Fibroblast of lung (primary cell): ENCODE measurements around the gene TPO. TPM values are rescaled to one million over a fixed set of nuclear protein-coding genes. Genes with fewer than 3 reads are reported as not detected.

Source experiments
- DNase-seq, 2 donors: peaks; one replicate each; pipeline versions ENCODE4 v3.0.0 to v3.0.0-alpha.2; 2010; ENCODE audit warnings: low read depth in 2 of 2
- H2AFZ ChIP-seq: 2 replicates; pipeline ENCODE4 v1.5.1; 2012; ENCODE audit warnings: low read length, control low read depth, inconsistent platforms
- H3K27ac ChIP-seq: 2 replicates; pipeline ENCODE4 v1.5.1; 2011; ENCODE audit warnings: low read length, control low read depth; ENCODE audit not compliant: insufficient read depth
- H3K27me3 ChIP-seq: 2 replicates; pipeline ENCODE4 v1.5.1; 2011; ENCODE audit warnings: mild to moderate bottlenecking, low read length; ENCODE audit not compliant: control insufficient read depth, insufficient read depth
- H3K36me3 ChIP-seq: 2 replicates; pipeline ENCODE4 v1.5.1; 2011; ENCODE audit warnings: low read length; ENCODE audit not compliant: control insufficient read depth, insufficient read depth
- H3K4me1 ChIP-seq: 2 replicates; pipeline ENCODE4 v1.5.1; 2011; ENCODE audit warnings: low read length; ENCODE audit not compliant: control insufficient read depth, insufficient read depth; ENCODE audit errors: extremely low read depth
- H3K4me2 ChIP-seq: 2 replicates; pipeline ENCODE4 v1.5.1; 2011; ENCODE audit warnings: low read length, control low read depth; ENCODE audit not compliant: insufficient read depth; ENCODE audit errors: extremely low read depth
- H3K4me3 ChIP-seq, 4 experiments: fragments of 200-600 bp in 1 of 4; sonication (generic) in 1 of 4; replicated peaks in 1 of 4; 2 replicates each; pipeline ENCODE4 v1.5.1; 2011 to 2016; ENCODE audit warnings: low read length in 4 of 4, low read depth in 3 of 4, mild to moderate bottlenecking in 3 of 4, control low read depth in 2 of 4, inconsistent platforms in 1 of 4, mixed read lengths in 1 of 4; ENCODE audit not compliant: insufficient read depth in 1 of 4; ENCODE audit errors: control extremely low read depth in 1 of 4
- H3K79me2 ChIP-seq: 2 replicates; pipeline ENCODE4 v1.5.1; 2012; ENCODE audit warnings: mild to moderate bottlenecking, low read length, inconsistent platforms; ENCODE audit not compliant: control insufficient read depth, insufficient read depth
- H3K9ac ChIP-seq: 2 replicates; pipeline ENCODE4 v1.5.1; 2011; ENCODE audit warnings: mild to moderate bottlenecking, low read length, control low read depth; ENCODE audit not compliant: insufficient read depth
- H3K9me3 ChIP-seq: 2 replicates; pipeline ENCODE4 v1.5.1; 2012; ENCODE audit warnings: low read depth, low read length; ENCODE audit not compliant: control insufficient read depth, insufficient read depth
- H4K20me1 ChIP-seq: 2 replicates; pipeline ENCODE4 v1.5.1; 2011; ENCODE audit warnings: low read length; ENCODE audit not compliant: control insufficient read depth, insufficient read depth; ENCODE audit errors: extremely low read depth
- EZH2 ChIP-seq: IDR thresholded peaks from 2 replicates; pipeline ENCODE4 v1.5.1; 2012; ENCODE audit warnings: low read length, control low read depth, mild to moderate bottlenecking; ENCODE audit errors: missing control alignments
- polyA plus RNA-seq, 2 donors: library from polyadenylated mRNA; depleted of rRNA in 1 of 2; stranded (reverse) in 1 of 2; unstranded in 1 of 2; fragments of >200 nt; gene quantifications; 2 replicates each; pipeline ENCODE4 v1.2.1, GENCODE V29; 2011 to 2012; ENCODE audit warnings: missing spikeins in 1 of 2
- total RNA-seq: library from RNA; depleted of rRNA; stranded (reverse); fragments of >200 nt; gene quantifications from 2 replicates; pipeline ENCODE4 v1.2.1, GENCODE V29; 2014
- TF ChIP-seq, protein P1 (sequence below), 2 donors: IDR thresholded peaks in 1 of 2; conservative IDR thresholded peaks in 1 of 2; 1 replicate in 1 of 2; 2 replicates in 1 of 2; pipeline ENCODE4 v1.5.1; 2011 to 2012; ENCODE audit warnings: low read length in 2 of 2, control low read depth in 1 of 2, inconsistent platforms in 1 of 2, low read depth in 1 of 2, mild to moderate bottlenecking in 1 of 2

The TPO gene
- total and polyA plus RNA-seq, 2 donors (not counting 1 experiment from before 2014, with no cell fraction given) = not detected

GRCh38 chr2:1518331-1518803 is 105.1 kb downstream of the TPO start:
- H3K9me3 ChIP-seq = no peaks in the 10 kb centered on the region
- no peak for DNase-seq
- no peak overlapping the region for H3K27ac ChIP-seq

DNA sequence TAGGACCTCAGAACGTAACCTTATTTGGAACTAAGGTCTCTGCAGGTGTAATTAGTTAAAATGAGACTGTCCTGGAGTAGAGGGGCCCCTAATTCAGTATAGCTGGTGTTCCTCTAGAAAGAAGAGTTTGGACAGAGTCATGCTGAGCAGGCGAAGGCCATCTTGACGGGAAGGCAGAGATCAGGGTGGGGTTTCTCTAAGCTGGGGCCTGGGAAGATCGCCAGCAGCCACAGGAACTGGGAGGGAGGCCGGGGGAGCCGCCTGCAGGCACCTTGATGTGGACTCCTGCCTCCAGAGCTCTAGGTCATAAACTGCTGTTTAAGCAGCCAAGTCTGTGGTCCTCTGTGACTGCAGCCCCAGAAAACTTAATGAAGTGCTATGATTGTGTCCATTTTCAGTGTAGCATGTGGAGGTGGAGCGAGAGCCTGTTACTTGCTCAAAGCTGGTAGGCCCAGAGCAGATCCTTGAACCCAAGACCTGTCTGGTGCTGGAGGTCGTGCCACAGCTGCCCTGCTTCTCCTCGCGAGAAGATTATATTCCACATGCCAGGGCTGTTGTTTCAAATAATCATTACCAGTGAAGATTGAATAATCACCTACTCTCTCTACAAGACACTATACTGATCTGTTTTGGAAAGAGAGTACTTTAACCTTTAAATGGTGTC is 105.7 kb downstream of the TPO start:
- Histone ChIP-seq H3K4me1 (no peaks in the 10 kb centered on the region), H3K4me3 (no peak overlapping the region), H4K20me1 (no peaks in the 10 kb centered on the region), H3K36me3 (no peaks in the 10 kb centered on the region), H3K27ac (no peak overlapping the region), H3K4me2 (no peak overlapping the region), H3K9me3 (no peaks in the 10 kb centered on the region), H3K27me3 (no peaks in the 10 kb centered on the region), H3K79me2 (no peaks in the 10 kb centered on the region), H3K9ac (no peak overlapping the region), H2AFZ (no peak overlapping the region)
- TF ChIP-seq, protein P1, sequence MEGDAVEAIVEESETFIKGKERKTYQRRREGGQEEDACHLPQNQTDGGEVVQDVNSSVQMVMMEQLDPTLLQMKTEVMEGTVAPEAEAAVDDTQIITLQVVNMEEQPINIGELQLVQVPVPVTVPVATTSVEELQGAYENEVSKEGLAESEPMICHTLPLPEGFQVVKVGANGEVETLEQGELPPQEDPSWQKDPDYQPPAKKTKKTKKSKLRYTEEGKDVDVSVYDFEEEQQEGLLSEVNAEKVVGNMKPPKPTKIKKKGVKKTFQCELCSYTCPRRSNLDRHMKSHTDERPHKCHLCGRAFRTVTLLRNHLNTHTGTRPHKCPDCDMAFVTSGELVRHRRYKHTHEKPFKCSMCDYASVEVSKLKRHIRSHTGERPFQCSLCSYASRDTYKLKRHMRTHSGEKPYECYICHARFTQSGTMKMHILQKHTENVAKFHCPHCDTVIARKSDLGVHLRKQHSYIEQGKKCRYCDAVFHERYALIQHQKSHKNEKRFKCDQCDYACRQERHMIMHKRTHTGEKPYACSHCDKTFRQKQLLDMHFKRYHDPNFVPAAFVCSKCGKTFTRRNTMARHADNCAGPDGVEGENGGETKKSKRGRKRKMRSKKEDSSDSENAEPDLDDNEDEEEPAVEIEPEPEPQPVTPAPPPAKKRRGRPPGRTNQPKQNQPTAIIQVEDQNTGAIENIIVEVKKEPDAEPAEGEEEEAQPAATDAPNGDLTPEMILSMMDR (conservative IDR thresholded peaks at IDR 0.05 in 1 of 2, IDR thresholded peaks at IDR 0.05 in 1 of 2; ENCODE audit: low read depth in 1 of 2, low read length in 2 of 2) = no peak
- no peak for TF ChIP-seq EZH2
- DNase-seq = peak; percentile 5 to 7

More at GRCh38 chr2:1518331-1518803, 105.1 kb downstream of the TPO start:
- H4K20me1 ChIP-seq = no peaks in the 10 kb centered on the region
- no peaks in the 10 kb centered on the region for H3K27me3 ChIP-seq
- H3K9ac ChIP-seq = no peak overlapping the region
- H2AFZ ChIP-seq = no peak overlapping the region
- no peaks in the 10 kb centered on the region for H3K36me3 ChIP-seq
- H3K4me1 ChIP-seq = no peaks in the 10 kb centered on the region
- no peaks in the 10 kb centered on the region for H3K79me2 ChIP-seq
- no peak overlapping the region for H3K4me2 ChIP-seq
- TF ChIP-seq, protein P1 (conservative IDR thresholded peaks at IDR 0.05 in 1 of 2, IDR thresholded peaks at IDR 0.05 in 1 of 2; ENCODE audit: low read depth in 1 of 2, low read length in 2 of 2) = no peak
- no peak for TF ChIP-seq EZH2
- H3K4me3 ChIP-seq = no peak overlapping the region

DNA sequence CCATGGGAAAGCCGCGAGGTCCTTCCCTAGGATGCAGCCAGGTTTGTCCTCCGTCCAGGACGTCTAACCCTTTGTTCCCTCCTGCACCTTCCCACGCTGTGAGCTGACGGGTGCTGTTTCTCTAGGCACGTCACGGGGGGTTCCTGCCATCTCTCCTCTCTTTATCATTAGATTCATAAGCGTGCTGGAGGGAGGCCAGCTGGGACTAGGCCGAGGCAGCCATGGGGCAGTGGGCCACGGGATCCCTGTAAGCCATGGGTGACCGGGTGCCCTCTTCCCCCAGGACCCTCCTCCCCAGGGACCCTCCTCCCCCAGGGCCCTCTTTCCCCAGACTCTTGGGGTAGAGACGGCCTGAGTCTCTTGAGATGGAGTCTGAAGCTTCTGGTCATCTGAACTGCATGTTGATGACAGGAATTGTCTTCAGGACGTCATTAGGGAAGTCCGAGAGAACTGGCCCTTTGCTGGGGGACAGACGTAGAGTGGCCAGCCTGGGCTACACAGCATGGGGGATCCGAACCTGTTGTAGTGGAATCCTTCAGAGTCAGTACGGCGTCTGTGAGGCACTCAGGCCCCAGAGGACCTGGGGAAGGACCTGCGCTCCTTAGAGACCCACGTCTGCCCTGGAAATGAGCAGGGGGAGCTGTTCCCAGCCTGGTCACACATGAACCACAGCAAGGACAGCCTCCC is 108.1 kb downstream of the TPO start:
- H3K79me2 ChIP-seq = no peaks in the 10 kb centered on the region
- no peak overlapping the region for H3K9ac ChIP-seq
- no peaks in the 10 kb centered on the region for H3K27me3 ChIP-seq
- no peaks in the 10 kb centered on the region for H3K9me3 ChIP-seq
- H3K4me2 ChIP-seq = no peak overlapping the region
- H3K4me3 ChIP-seq = no peak overlapping the region
- no peak for DNase-seq
- H3K27ac ChIP-seq = no peak overlapping the region
- H3K36me3 ChIP-seq = no peaks in the 10 kb centered on the region
- TF ChIP-seq, protein P1 (conservative IDR thresholded peaks at IDR 0.05 in 1 of 2, IDR thresholded peaks at IDR 0.05 in 1 of 2; ENCODE audit: low read depth in 1 of 2, low read length in 2 of 2) = no peak
- no peak for TF ChIP-seq EZH2
- H3K4me1 ChIP-seq = no peaks in the 10 kb centered on the region
- H4K20me1 ChIP-seq = no peaks in the 10 kb centered on the region
- no peak overlapping the region for H2AFZ ChIP-seq
